Measurements from ENCODE around the gene UNC5CL. TPM values are rescaled to one million over a fixed set of nuclear protein-coding genes. Genes with fewer than 3 reads are reported as not detected.

UNC5CL gene
- total RNA-seq, 1 experiment from 2014 or later: 2.2 TPM

GRCh38 chr6:41054511-41054910 is 15.5 kb upstream of the UNC5CL start:
- no peaks in the 10 kb centered on the region for H3K9me3 ChIP-seq (ENCODE audit: control insufficient read depth in 1 of 2, insufficient read depth in 1 of 2, low read depth in 1 of 2, low read length in 2 of 2)
- H3K27me3 ChIP-seq (ENCODE audit: insufficient read depth, low read length): no peaks in the 10 kb centered on the region
- DNase-seq (ENCODE audit: low read depth, low spot score) (no peak), ATAC-seq (no peak)
- ChIA-PET RAD21 (ENCODE audit: low non-redundant PET in 1 of 2, low total read pairs in 2 of 2, uncharacterized antibody in 2 of 2, unreplicated experiment in 2 of 2) (no interaction called here), CTCF (no interaction called here), POLR2A (no interaction called here)
- no peak overlapping the region for H2AFZ ChIP-seq (ENCODE audit: low read depth, low read length, poor library complexity, severe bottlenecking)
- peaks cover 0 to 10% of the 10 kb centered on the region in 2 experiments; a peak in 1 of 4 replicates for H3K4me1 ChIP-seq (ENCODE audit: control insufficient read depth in 1 of 2, insufficient read depth in 2 of 2, low read length in 2 of 2)
- H3K79me2 ChIP-seq (ENCODE audit: insufficient read depth, low read length): no peaks in the 10 kb centered on the region
- H3K27ac ChIP-seq (ENCODE audit: low read depth, low read length): no peak overlapping the region
- no peak overlapping the region for H3K9ac ChIP-seq (ENCODE audit: low read length)
- intact Hi-C loops (cut with micrococcal nuclease): no loop called here
- TF ChIP-seq ZBTB33 (IDR thresholded peaks at IDR 0.05; ENCODE audit: extremely low read depth, insufficient replicate concordance, low read length): no peak
- TF ChIP-seq MAX (IDR thresholded peaks at IDR 0.05): no peak
- TF ChIP-seq CEBPB (IDR thresholded peaks at IDR 0.05; ENCODE audit: low read depth): no peak
- TF ChIP-seq JUND (IDR thresholded peaks at IDR 0.05): no peak
- TF ChIP-seq RAD21 (IDR thresholded peaks at IDR 0.05; ENCODE audit: low read depth): no peak
- no peak overlapping the region for H3K4me3 ChIP-seq (replicated peaks in 1 of 2; ENCODE audit: low read depth in 1 of 2, low read length in 2 of 2)
- no peaks in the 10 kb centered on the region for H4K20me1 ChIP-seq (ENCODE audit: insufficient read depth)
- no peak overlapping the region for H3K4me2 ChIP-seq (ENCODE audit: low read length)
- no peaks in the 10 kb centered on the region for H3K36me3 ChIP-seq (ENCODE audit: control insufficient read depth in 1 of 2, insufficient read depth in 2 of 2, low read length in 2 of 2)
- no peaks in the 10 kb centered on the region for H3K9me2 ChIP-seq (ENCODE audit: insufficient read depth)
- no TSS peak for BruUV-seq (replicated peaks)

GRCh38 chr6:41053041-41053440 is 14.0 kb upstream of the UNC5CL start, which contains the start of gene APOBEC2:
Gene APOBEC2 (plus strand): TSS chr6:41053202. CDS start chr6:41053348, 146 bp downstream.
- Histone ChIP-seq H3K36me3 (ENCODE audit: control insufficient read depth in 1 of 2, insufficient read depth in 2 of 2, low read length in 2 of 2) (no peaks in the 10 kb centered on the region), H3K27ac (ENCODE audit: low read depth, low read length) (no peak within 1 kb of the TSS), H3K4me1 (ENCODE audit: control insufficient read depth in 1 of 2, insufficient read depth in 2 of 2, low read length in 2 of 2) (no peaks in the 10 kb centered on the region), H3K79me2 (ENCODE audit: insufficient read depth, low read length) (no peaks in the 10 kb centered on the region), H2AFZ (ENCODE audit: low read depth, low read length, poor library complexity, severe bottlenecking) (no peak within 1 kb of the TSS), H3K4me3 (replicated peaks in 1 of 2; ENCODE audit: low read depth in 1 of 2, low read length in 2 of 2) (no peak within 1 kb of the TSS), H3K4me2 (ENCODE audit: low read length) (no peak within 1 kb of the TSS), H3K27me3 (ENCODE audit: insufficient read depth, low read length) (no peaks in the 10 kb centered on the region), H3K9me2 (ENCODE audit: insufficient read depth) (no peaks in the 10 kb centered on the region), H3K9me3 (ENCODE audit: control insufficient read depth in 1 of 2, insufficient read depth in 1 of 2, low read depth in 1 of 2, low read length in 2 of 2) (no peaks in the 10 kb centered on the region), H3K9ac (ENCODE audit: low read length) (no peak within 1 kb of the TSS), H4K20me1 (ENCODE audit: insufficient read depth) (no peaks in the 10 kb centered on the region)
- RAD21 ChIA-PET (ENCODE audit: low non-redundant PET in 1 of 2, low total read pairs in 2 of 2, uncharacterized antibody in 2 of 2, unreplicated experiment in 2 of 2): no interaction called here
- no peak for DNase-seq (ENCODE audit: low read depth, low spot score)
- TF ChIP-seq TCF7L2 (IDR thresholded peaks at IDR 0.05; ENCODE audit: borderline replicate concordance, extremely low read depth, insufficient read depth, insufficient read length) (no peak), SP1 (IDR thresholded peaks at IDR 0.05; ENCODE audit: low read depth) (no peak), YY1 (IDR thresholded peaks at IDR 0.05; ENCODE audit: extremely low read depth, insufficient replicate concordance, low read depth, low read length) (no peak), EGR1 (IDR thresholded peaks at IDR 0.05; ENCODE audit: low read depth) (no peak), REST (IDR thresholded peaks at IDR 0.05; ENCODE audit: low read depth) (no peak), CEBPB (IDR thresholded peaks at IDR 0.05; ENCODE audit: low read depth) (no peak), JUND (IDR thresholded peaks at IDR 0.05) (no peak)
- CTCF ChIA-PET: no interaction called here
- POLR2A ChIA-PET: no interaction called here
- ATAC-seq: no peak
- intact Hi-C loops (cut with micrococcal nuclease): no loop called here
- BruUV-seq (replicated peaks): no TSS peak
